ENCODE measurements around the gene MIGA1. TPM values are rescaled to one million over a fixed set of nuclear protein-coding genes. Genes with fewer than 3 reads are reported as not detected.

The MIGA1 gene, protein sequence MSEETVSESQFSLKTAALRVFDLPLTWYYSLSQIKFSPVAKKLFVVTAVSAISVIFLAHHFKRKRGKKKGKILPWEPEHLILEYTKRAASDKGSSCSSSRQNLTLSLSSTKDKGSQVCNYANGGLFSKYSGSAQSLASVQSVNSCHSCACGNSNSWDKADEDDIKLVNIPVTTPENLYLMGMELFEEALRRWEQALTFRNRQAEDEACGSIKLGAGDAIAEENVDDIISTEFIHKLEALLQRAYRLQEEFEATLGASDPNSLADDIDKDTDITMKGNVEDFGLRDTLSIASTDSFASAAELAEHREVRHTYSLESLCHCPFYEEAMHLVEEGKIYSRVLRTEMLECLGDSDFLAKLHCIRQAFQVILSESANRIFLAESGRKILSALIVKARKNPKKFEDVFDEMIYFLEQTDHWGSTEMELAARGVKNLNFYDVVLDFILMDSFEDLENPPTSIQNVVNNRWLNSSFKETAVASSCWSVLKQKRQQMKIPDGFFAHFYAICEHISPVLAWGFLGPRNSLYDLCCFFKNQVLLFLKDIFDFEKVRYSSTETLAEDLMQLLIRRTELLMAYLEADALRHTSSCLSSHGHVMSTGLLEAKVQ
- 9.2 and 21.8 TPM in 2 replicates for total RNA-seq (2011; cell fraction: chromatin; rRNA removed; ENCODE audit: low replicate concordance)
- 5.7 and 6.7 TPM in 2 replicates for total RNA-seq (2011; cell fraction: nucleolus; rRNA removed)
- 12.9 and 23.4 TPM in 2 replicates for total RNA-seq (2011; cell fraction: nucleoplasm; rRNA removed)
- 1.7 and 2.9 TPM in 2 replicates for total RNA-seq (2014; rRNA removed)
- 5.1 and 6.1 TPM in 2 replicates for total RNA-seq (2014; rRNA removed; fragmentation: Illumina TruSeq; extraction: Trizol)
- 4.5 and 5.0 TPM in 2 replicates for total RNA-seq (2015; rRNA removed; fragmentation: Illumina TruSeq; extraction: Trizol)
- 4.0 and 4.4 TPM in 2 replicates for total RNA-seq (2021)
- polyA plus RNA-seq (2011; rRNA removed), result 3.5 and 3.6 TPM in 2 replicates
- polyA plus RNA-seq (2011; cell fraction: cytosol; rRNA removed), result 0.60 and 1.3 TPM in 2 replicates
- 2.5 and 3.0 TPM in 2 replicates for polyA plus RNA-seq (2011; cell fraction: nucleus; rRNA removed)
- 1.7 and 2.4 TPM in 2 replicates for polyA plus RNA-seq (2012)
- 2.4 and 2.8 TPM in 2 replicates for polyA plus RNA-seq (2014; fragmentation: Illumina TruSeq; extraction: Trizol)
- 1 to 10 TPM; 1.6 to 1.8 TPM for polyA plus RNA-seq (2014; fragmentation: Nextera tagmentation; extraction: Ambion mirVana)
- 2.9 and 3.1 TPM in 2 replicates for polyA plus RNA-seq (2014; rRNA removed)
- polyA minus RNA-seq (2011; rRNA and poly(A)+ RNA removed), result 8.2 and 10.7 TPM in 2 replicates
- polyA minus RNA-seq (2011; cell fraction: cytosol; rRNA and poly(A)+ RNA removed), result 1.8 and 3.1 TPM in 2 replicates
- 5.7 and 9.3 TPM in 2 replicates for polyA minus RNA-seq (2011; cell fraction: nucleus; rRNA and poly(A)+ RNA removed)
- Bru-seq, nascent RNA, result percentile 69 among the genes with signal in this experiment
- BruChase-seq, experiment 1, labeled RNA remaining after a 2-hour chase, result percentile 77 among the genes with signal in this experiment
- percentile 78 among the genes with signal in this experiment for BruChase-seq, experiment 2, labeled RNA remaining after a 6-hour chase
- long read RNA-seq, experiment 1, full-length matches to known transcripts, result 4 of 14 reads
- long read RNA-seq, experiment 1, partial matches to known transcripts, result 2 of 14 reads
- long read RNA-seq, experiment 1, other reads (novel, unspliced or antisense), result 8 of 14 reads
- long read RNA-seq, experiment 2, partial matches to known transcripts, result 0 of 1 reads
- long read RNA-seq, experiment 2, other reads (novel, unspliced or antisense), result 1 of 1 reads
- long read RNA-seq, experiment 3, full-length matches to known transcripts, result 2 of 4 reads
- long read RNA-seq, experiment 3, partial matches to known transcripts, result 0 of 4 reads
- long read RNA-seq, experiment 3, other reads (novel, unspliced or antisense), result 2 of 4 reads

DNA sequence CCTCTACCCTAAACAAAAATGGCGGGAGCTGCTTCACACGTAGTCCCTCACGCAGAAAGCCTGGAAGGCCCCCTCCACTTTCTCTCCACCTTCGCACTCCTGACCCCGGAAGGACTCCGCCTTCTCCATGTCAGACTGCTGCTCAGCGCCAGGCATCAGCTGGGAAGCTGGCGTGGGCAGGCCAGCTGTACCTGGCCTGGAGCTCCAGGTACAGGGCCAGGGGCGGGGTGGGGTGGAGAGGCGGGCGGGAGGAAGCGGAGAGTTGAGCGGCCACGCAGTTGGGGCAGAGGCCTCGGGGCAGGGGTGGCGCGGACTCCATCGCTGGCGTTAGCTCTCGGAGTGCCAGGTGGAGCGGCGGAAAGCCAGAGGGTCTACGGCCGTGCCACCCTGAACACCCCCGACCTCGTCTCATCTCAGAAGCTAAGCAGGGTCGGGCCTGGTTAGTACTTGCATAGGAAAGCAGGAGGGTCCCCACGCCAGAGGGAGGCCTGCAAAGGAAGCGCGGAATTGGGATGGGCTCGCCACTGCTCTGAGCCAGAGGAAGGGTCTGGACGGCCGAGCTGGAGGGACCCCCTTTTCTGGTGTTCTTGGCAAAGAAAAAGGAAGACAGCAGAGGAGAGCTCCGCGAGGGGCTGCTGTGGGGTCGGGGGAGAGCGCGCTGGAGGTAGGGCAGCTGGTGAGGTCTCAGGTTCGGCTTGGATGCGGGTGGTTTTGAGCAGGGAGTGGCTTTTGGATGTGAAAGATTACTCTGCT lies at the start of gene MIGA1:
Gene MIGA1, plus strand, starts transcription at position 121 of the 753 bp plus-strand sequence. CDS start 3,604 bp downstream, outside the sequence.
- peaks cover 1% of the 10 kb centered on the region; the same call in 1 of the 2 replicates for H3K9me3 ChIP-seq (replicated peaks; ENCODE audit: control insufficient read depth, insufficient read depth, low read depth, low read length)
- no peaks in the 10 kb centered on the region for H4K20me1 ChIP-seq (replicated peaks; ENCODE audit: control insufficient read depth, insufficient read depth, low read length)
- in situ Hi-C loops (cut with MboI), result no loop called here
- ATAC-seq, result peak; percentile 98
- H2AFZ ChIP-seq (ENCODE audit: low read depth, low read length), result peak within 1 kb of the TSS; percentile 92
- WGBS (ENCODE audit: insufficient coverage, low coverage, missing lambda C conversion rate), result under 1% methylated on average over 28 of the region's 40 CpGs
- intact Hi-C loops (cut with micrococcal nuclease), result no loop called here
- peak within 1 kb of the TSS; percentile 78 to 92 for H3K9ac ChIP-seq (ENCODE audit: insufficient read depth in 1 of 2, low read depth in 2 of 2, low read length in 2 of 2)
- FAIRE-seq, result peak; percentile 94
- H3K4me2 ChIP-seq (ENCODE audit: insufficient read depth, low read length), result peak within 1 kb of the TSS; percentile 94
- no peaks in the 10 kb centered on the region for H3K27me3 ChIP-seq (ENCODE audit: control insufficient read depth in 2 of 2, insufficient read depth in 2 of 2, low read length in 2 of 2)
- ChIA-PET CTCF (ENCODE audit: low intra/inter-chr PET ratio) (interaction anchor here (0.6 to 0.7 kb wide), 2 partner anchors 636 to 1989 kb away, joined by 4 to 6 read pairs; no protein-coding TSS in a partner anchor), POLR2A (interaction anchor here (1.2 kb wide), 1 partner anchor 17 kb away, joined by 3 read pairs; no protein-coding TSS in a partner anchor)
- peak within 1 kb of the TSS; percentile 95 for H3K4me3 ChIP-seq
- peaks cover 29% of the 10 kb centered on the region for H3K79me2 ChIP-seq (ENCODE audit: control insufficient read depth, insufficient read depth, low read length)
- H3K9me1 ChIP-seq (ENCODE audit: control insufficient read depth, insufficient read depth, low read length), result no peaks in the 10 kb centered on the region
- peaks cover 0 to 6% of the 10 kb centered on the region in 2 experiments; a peak in 2 of 5 replicates for H3K4me1 ChIP-seq (replicated peaks in 1 of 2; ENCODE audit: control insufficient read depth in 2 of 2, insufficient read depth in 2 of 2, low read length in 2 of 2)
- peaks cover 14% of the 10 kb centered on the region; the same call in 2 of the 3 replicates for H3K36me3 ChIP-seq (ENCODE audit: control insufficient read depth, insufficient read depth, low read length)
- peak within 1 kb of the TSS; percentile 53 for H3K27ac ChIP-seq (ENCODE audit: extremely low read depth, low read depth, low read length)
- no TSS peak for BruUV-seq (replicated peaks)
- peak; percentile 81 to 95 (median 86) for DNase-seq (ENCODE audit: extremely low read depth in 1 of 4, low spot score in 3 of 4)
- TF ChIP-seq PHF20 (IDR thresholded peaks at IDR 0.05; ENCODE audit: partially characterized antibody), result peak; percentile 84
- TF ChIP-seq SMAD3 (CRISPR knock-in tag; conservative IDR thresholded peaks at IDR 0.05), result no peak
- TF ChIP-seq, protein P1, sequence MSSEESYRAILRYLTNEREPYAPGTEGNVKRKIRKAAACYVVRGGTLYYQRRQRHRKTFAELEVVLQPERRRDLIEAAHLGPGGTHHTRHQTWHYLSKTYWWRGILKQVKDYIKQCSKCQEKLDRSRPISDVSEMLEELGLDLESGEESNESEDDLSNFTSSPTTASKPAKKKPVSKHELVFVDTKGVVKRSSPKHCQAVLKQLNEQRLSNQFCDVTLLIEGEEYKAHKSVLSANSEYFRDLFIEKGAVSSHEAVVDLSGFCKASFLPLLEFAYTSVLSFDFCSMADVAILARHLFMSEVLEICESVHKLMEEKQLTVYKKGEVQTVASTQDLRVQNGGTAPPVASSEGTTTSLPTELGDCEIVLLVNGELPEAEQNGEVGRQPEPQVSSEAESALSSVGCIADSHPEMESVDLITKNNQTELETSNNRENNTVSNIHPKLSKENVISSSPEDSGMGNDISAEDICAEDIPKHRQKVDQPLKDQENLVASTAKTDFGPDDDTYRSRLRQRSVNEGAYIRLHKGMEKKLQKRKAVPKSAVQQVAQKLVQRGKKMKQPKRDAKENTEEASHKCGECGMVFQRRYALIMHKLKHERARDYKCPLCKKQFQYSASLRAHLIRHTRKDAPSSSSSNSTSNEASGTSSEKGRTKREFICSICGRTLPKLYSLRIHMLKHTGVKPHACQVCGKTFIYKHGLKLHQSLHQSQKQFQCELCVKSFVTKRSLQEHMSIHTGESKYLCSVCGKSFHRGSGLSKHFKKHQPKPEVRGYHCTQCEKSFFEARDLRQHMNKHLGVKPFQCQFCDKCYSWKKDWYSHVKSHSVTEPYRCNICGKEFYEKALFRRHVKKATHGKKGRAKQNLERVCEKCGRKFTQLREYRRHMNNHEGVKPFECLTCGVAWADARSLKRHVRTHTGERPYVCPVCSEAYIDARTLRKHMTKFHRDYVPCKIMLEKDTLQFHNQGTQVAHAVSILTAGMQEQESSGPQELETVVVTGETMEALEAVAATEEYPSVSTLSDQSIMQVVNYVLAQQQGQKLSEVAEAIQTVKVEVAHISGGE (CRISPR knock-in tag; IDR thresholded peaks at IDR 0.05), result peak in 1 of 3 experiments; percentile 62; a peak in 1 of 6 replicates
- TF ChIP-seq NFIC (IDR thresholded peaks at IDR 0.05), result 0 out of 2 replicates have a peak, but pooled peaks have one; percentile 39
- 0 out of 4 replicates have a peak, but pooled peaks of 1 of the 2 experiments have one; percentile 19 for TF ChIP-seq RCOR1 (IDR thresholded peaks at IDR 0.05; ENCODE audit: borderline replicate concordance in 1 of 2, low read depth in 2 of 2, low read length in 2 of 2)
- peak; percentile 90 for TF ChIP-seq DACH1 (IDR thresholded peaks at IDR 0.05; ENCODE audit: partially characterized antibody)
- TF ChIP-seq MAFK (IDR thresholded peaks at IDR 0.05; ENCODE audit: low read length), result no peak
- 0 out of 2 replicates have a peak, but pooled peaks have one; percentile 55 for TF ChIP-seq ZNF12 (CRISPR knock-in tag; IDR thresholded peaks at IDR 0.05)
- TF ChIP-seq NEUROD1 (IDR thresholded peaks at IDR 0.05; ENCODE audit: borderline replicate concordance, low read depth, low read length, partially characterized antibody), result no peak

All from K562 (cell line).